Measurements from ENCODE around the gene DDIT3.
"Not testable (repeated sequence)": the region's sequence is repeated elsewhere in the genome, so short reads cannot be mapped to it uniquely, and the experiment has no call there.

DDIT3 gene

DNA sequence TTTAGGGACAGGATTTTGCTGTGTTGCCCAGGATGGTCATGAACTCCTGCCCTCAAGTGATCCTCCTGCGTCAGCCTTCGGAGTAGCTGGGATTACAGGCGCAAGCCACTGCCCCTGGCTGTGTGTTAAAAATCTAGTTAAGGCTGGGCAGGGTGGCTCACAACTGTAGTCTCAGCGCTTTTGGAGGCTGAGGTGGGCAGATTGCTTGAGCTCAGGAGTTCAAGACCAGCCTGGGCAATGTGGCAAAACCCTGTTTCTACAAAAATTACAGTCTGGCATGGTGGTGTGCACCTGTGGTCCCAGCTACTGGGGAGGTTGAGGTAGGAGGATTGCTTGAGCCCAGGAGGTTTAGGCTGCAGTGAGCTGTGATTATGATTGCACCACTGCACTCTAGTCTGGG is 9.2 kb downstream of the DDIT3 start:
- in situ Hi-C loops (cut with HindIII; ENCODE audit: low pct_ligation_motif_present, low sequenced_read_pairs): no loop called here
- peaks cover 62% of the 10 kb centered on the region for H3K36me3 ChIP-seq (replicated peaks)
- H3K27ac ChIP-seq: no peak overlapping the region

DNA sequence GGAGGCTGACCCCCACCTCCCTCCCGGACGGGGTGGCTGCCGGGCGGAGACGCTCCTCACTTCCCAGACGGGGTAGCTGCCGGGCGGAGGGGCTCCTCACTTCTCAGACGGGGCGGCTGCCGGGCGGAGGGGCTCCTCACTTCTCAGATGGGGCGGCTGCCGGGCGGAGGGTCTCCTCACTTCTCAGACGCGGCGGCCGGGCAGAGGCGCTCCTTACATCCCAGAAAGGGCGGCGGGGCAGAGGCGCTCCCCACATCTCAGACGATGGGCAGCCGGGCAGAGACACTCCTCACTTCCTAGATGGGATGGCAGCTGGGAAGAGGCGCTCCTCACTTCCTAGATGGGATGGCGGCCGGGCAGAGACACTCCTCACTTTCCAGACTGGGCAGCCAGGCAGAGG is 12.5 kb downstream of the DDIT3 start:
- DNase-seq; H3K27ac ChIP-seq; H3K27me3 ChIP-seq (replicated peaks); H3K4me3 ChIP-seq (ENCODE audit: low read depth, low read length); in situ Hi-C loops (cut with HindIII; ENCODE audit: low pct_ligation_motif_present, low sequenced_read_pairs): not testable (repeated sequence)
- peaks cover 62% of the 10 kb centered on the region for H3K36me3 ChIP-seq (replicated peaks)

More for the DNA sequence above, 9.2 kb downstream of the DDIT3 start:
- TF ChIP-seq CTCF (IDR thresholded peaks at IDR 0.05; ENCODE audit: low read depth, low read length, missing control alignments): no peak
- Histone ChIP-seq H3K4me3 (ENCODE audit: low read depth, low read length) (no peak overlapping the region), H3K27me3 (replicated peaks) (no peaks in the 10 kb centered on the region)
- DNase-seq: no peak

- H3K27ac ChIP-seq; DNase-seq; H3K4me3 ChIP-seq (ENCODE audit: low read depth, low read length); in situ Hi-C loops (cut with HindIII; ENCODE audit: low pct_ligation_motif_present, low sequenced_read_pairs); H3K27me3 ChIP-seq (replicated peaks): not testable (repeated sequence)
- H3K36me3 ChIP-seq (replicated peaks): peaks cover 58% of the 10 kb centered on the region
Observed at GRCh38 chr12:57506541-57506940, 13.8 kb downstream of the DDIT3 start.

DNA sequence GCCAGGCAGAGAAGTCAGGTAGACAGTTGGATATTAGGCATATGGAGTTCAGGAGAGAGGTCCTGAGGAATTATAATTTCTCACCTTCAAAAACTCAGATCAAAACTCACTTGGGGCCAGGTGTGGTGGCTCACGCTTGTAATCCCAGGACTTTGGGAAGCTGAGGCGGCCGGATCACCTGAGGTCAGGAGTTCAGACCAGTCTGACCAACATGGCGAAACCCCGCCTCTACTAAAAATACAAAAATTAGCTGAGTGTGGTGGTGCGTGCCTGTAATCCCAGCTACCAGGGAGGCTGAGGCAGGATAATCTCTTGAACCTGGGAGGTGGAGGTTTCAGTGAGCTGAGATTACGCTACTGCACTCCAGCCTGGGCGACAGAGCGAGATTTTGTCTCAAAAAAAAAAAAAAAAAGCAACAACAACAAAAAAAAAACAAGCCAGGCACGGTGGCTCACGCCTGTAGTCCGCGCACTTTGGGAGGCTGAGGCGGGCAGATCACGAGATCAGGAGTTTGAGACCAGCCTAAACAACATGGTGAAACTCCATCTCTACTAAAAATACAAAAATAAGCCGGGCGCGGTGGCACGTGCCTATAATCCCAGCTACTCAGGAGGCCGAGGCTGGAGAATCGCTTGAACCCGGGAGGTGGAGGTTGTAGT is 17.9 kb downstream of the DDIT3 start:
- in situ Hi-C loops (cut with HindIII; ENCODE audit: low pct_ligation_motif_present, low sequenced_read_pairs); H3K27me3 ChIP-seq (replicated peaks); H3K27ac ChIP-seq; DNase-seq; H3K4me3 ChIP-seq (ENCODE audit: low read depth, low read length): not testable (repeated sequence)
- H3K36me3 ChIP-seq (replicated peaks): peaks cover 73% of the 10 kb centered on the region

DNA sequence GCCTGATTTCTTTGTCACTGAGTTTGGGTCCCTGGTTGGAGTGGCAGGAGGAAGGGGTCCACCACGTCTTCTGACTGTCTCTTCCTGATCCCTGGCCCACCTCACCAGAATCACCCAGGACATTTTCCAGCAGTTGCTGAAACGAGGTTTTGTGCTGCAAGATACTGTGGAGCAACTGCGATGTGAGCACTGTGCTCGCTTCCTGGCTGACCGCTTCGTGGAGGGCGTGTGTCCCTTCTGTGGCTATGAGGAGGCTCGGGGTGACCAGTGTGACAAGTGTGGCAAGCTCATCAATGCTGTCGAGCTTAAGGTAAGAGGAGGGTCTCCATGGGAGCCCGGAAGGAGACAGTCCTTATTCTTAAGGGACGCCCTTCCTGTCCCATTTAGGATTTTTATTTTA is 20.1 kb downstream of the DDIT3 start:
- H3K27me3 ChIP-seq (replicated peaks): no peaks in the 10 kb centered on the region
- no peak for DNase-seq
- H3K4me3 ChIP-seq (ENCODE audit: low read depth, low read length): no peak overlapping the region
- H3K36me3 ChIP-seq (replicated peaks): peaks cover 76% of the 10 kb centered on the region
- no peak for TF ChIP-seq CTCF (IDR thresholded peaks at IDR 0.05; ENCODE audit: low read depth, low read length, missing control alignments)
- in situ Hi-C loops (cut with HindIII; ENCODE audit: low pct_ligation_motif_present, low sequenced_read_pairs): no loop called here
- H3K27ac ChIP-seq: no peak overlapping the region

- DNase-seq: no peak
- in situ Hi-C loops (cut with HindIII; ENCODE audit: low pct_ligation_motif_present, low sequenced_read_pairs): no loop called here
- H3K27me3 ChIP-seq (replicated peaks): no peaks in the 10 kb centered on the region
- H3K36me3 ChIP-seq (replicated peaks): peaks cover 64% of the 10 kb centered on the region
- no peak overlapping the region for H3K27ac ChIP-seq
- no peak overlapping the region for H3K4me3 ChIP-seq (ENCODE audit: low read depth, low read length)
- no peak for TF ChIP-seq CTCF (IDR thresholded peaks at IDR 0.05; ENCODE audit: low read depth, low read length, missing control alignments)
Observed at GRCh38 chr12:57498571-57498970, 21.7 kb downstream of the DDIT3 start.

DNA sequence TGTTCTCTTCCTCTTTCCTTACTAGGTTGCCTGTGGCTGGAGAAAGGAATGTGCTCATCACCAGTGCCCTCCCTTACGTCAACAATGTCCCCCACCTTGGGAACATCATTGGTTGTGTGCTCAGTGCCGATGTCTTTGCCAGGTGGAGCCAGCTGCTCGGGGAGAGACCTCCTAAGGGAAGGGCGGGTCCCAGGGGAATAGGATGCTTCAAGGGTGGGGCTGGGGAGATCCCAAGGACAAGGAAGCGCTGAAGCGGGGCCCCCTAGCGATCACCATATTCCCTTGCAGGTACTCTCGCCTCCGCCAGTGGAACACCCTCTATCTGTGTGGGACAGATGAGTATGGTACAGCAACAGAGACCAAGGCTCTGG is 22.2 kb downstream of the DDIT3 start:
- TF ChIP-seq CTCF (IDR thresholded peaks at IDR 0.05; ENCODE audit: low read depth, low read length, missing control alignments): peak; percentile 37
- Histone ChIP-seq H3K36me3 (replicated peaks) (peaks cover 60% of the 10 kb centered on the region), H3K27ac (no peak overlapping the region), H3K4me3 (ENCODE audit: low read depth, low read length) (no peak overlapping the region), H3K27me3 (replicated peaks) (no peaks in the 10 kb centered on the region)
- in situ Hi-C loops (cut with HindIII; ENCODE audit: low pct_ligation_motif_present, low sequenced_read_pairs): no loop called here
- no peak for DNase-seq

Data from brain microvascular endothelial cell (primary cell).